Transverse colon (tissue), 4 donors: ENCODE measurements around the gene SYDE2. TPM values are rescaled to one million over a fixed set of nuclear protein-coding genes. Genes with fewer than 3 reads are reported as not detected.
"Not testable (repeated sequence)": the region's sequence is repeated elsewhere in the genome, so short reads cannot be mapped to it uniquely, and the experiment has no call there.

Experiments used
- DNase-seq: peaks from one replicate; pipeline ENCODE4 v3.0.0-alpha.2; 2019
- H3K27ac ChIP-seq, 4 donors: fragments of 200-600 bp; sonication (generic); 2 replicates each; pipeline ENCODE4 v1.5.1; 2016 to 2018; ENCODE audit warnings: inconsistent platforms in 4 of 4
- H3K27me3 ChIP-seq: fragments of 200-600 bp; sonication (generic); 2 replicates; pipeline ENCODE4 v1.5.1; 2017; ENCODE audit warnings: inconsistent platforms
- H3K36me3 ChIP-seq, 4 donors: fragments of 200-600 bp; sonication (generic); 2 replicates each; pipeline ENCODE4 v1.5.1; 2017 to 2019; ENCODE audit warnings: inconsistent platforms in 4 of 4
- H3K4me1 ChIP-seq, 4 donors: fragments of 200-600 bp; sonication (generic); 2 replicates each; pipeline ENCODE4 v1.5.1; 2017 to 2020; ENCODE audit warnings: inconsistent platforms in 4 of 4
- H3K4me3 ChIP-seq, 4 donors: fragments of 200-600 bp; sonication (generic); 1 replicate in 1 of 4; 2 replicates in 3 of 4; pipeline versions ENCODE4 v1.5.1 to v1.6.1; 2017 to 2019; ENCODE audit warnings: inconsistent platforms in 4 of 4
- H3K9me3 ChIP-seq, 2 donors: fragments of 200-600 bp; sonication (generic); 2 replicates each; pipeline ENCODE4 v1.5.1; 2017 to 2019; ENCODE audit warnings: inconsistent platforms in 2 of 2
- EP300 ChIP-seq: sonication (generic); formaldehyde crosslinking; IDR thresholded peaks from one replicate; pipeline ENCODE4 v1.6.1; 2017; ENCODE audit warnings: antibody characterized with exemption, low read depth
- POLR2A ChIP-seq: fragments of 450-650 bp; IDR thresholded peaks from one replicate; pipeline ENCODE4 v1.6.1; 2016; ENCODE audit warnings: antibody characterized with exemption, mild to moderate bottlenecking, moderate library complexity
- POLR2AphosphoS5 ChIP-seq, 3 donors: sonication (generic); formaldehyde crosslinking; IDR thresholded peaks; one replicate each; pipeline ENCODE4 v1.6.1; 2016; ENCODE audit warnings: antibody characterized with exemption in 3 of 3
- WGBS, 2 donors: methylation state at CpG; one replicate each; pipeline ENCODE4 v1.1.5; 2018; ENCODE audit warnings: low coverage in 1 of 2; 5-methylcytosine and 5-hydroxymethylcytosine counted together
- in situ Hi-C, 4 donors: fragments of 200-750 bp; cut with MboI; loops; one replicate each; pipeline versions ENCODE4 v1.15.0 to v1.15.1; 2017; ENCODE audit warnings: low sequenced_read_pairs in 3 of 4, low pct_ligation_motif_present in 1 of 4, low pct_unique_long_range_greater_than_20kb in 1 of 4
- intact Hi-C: fragments of 100-400 bp; cut with DNase I; formaldehyde crosslinking; loops from one replicate; pipeline ENCODE4 v1.15.1; 2023; ENCODE audit warnings: low total_unique reads
- total RNA-seq, 4 donors: library from RNA; depleted of rRNA; stranded (reverse); fragments of >200 nt; gene quantifications; one replicate each; pipeline ENCODE4 v1.1.0, GENCODE V29; 2016
- TF ChIP-seq, protein P1 (sequence below), 5 experiments: fragments of 200-600 bp in 3 of 5; fragments of 450-650 bp in 2 of 5; sonication (generic) in 3 of 5; IDR thresholded peaks; 1 replicate in 2 of 5; 2 replicates in 3 of 5; pipeline ENCODE4 v1.5.1; 2016 to 2017; ENCODE audit warnings: antibody characterized with exemption in 5 of 5, inconsistent platforms in 3 of 5, mild to moderate bottlenecking in 2 of 5, moderate library complexity in 1 of 5

The SYDE2 gene
- total RNA-seq, 4 donors from 2014 or later: 10.1 to 28.8 (median 15.4) TPM

DNA sequence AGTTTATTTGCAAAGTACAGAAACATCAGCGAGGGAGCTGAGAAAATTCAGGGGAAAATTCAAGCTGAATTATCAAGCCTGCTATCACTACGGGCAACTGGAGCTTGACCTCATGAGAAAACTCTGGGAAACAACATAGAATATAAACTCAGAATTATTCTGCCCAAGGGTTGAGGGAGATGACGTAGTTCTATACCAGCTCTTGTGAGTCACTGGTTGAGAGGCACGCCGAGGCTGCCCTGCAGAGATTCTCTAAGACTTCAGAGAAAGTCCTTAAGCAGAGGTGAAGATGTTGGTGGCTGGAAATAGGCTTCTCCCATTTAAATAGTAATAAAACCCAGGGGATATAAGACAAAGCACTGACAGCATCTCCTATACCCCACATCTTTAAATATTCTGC, 12.3 kb downstream of the SYDE2 start:
- no peaks in the 10 kb centered on the region for H3K27me3 ChIP-seq
- TF ChIP-seq POLR2A (no peak), POLR2AphosphoS5 (IDR thresholded peaks at IDR 0.05) (no peak), EP300 (no peak)
- TF ChIP-seq, protein P1, sequence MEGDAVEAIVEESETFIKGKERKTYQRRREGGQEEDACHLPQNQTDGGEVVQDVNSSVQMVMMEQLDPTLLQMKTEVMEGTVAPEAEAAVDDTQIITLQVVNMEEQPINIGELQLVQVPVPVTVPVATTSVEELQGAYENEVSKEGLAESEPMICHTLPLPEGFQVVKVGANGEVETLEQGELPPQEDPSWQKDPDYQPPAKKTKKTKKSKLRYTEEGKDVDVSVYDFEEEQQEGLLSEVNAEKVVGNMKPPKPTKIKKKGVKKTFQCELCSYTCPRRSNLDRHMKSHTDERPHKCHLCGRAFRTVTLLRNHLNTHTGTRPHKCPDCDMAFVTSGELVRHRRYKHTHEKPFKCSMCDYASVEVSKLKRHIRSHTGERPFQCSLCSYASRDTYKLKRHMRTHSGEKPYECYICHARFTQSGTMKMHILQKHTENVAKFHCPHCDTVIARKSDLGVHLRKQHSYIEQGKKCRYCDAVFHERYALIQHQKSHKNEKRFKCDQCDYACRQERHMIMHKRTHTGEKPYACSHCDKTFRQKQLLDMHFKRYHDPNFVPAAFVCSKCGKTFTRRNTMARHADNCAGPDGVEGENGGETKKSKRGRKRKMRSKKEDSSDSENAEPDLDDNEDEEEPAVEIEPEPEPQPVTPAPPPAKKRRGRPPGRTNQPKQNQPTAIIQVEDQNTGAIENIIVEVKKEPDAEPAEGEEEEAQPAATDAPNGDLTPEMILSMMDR (IDR thresholded peaks at IDR 0.05): no peak
- no peaks in the 10 kb centered on the region for H3K36me3 ChIP-seq
- WGBS, 2 donors: 80 to 82% methylated on average over 5 of the region's 5 CpGs
- H3K9me3 ChIP-seq: no peaks in the 10 kb centered on the region
- H3K4me3 ChIP-seq: no peak overlapping the region
- no peaks in the 10 kb centered on the region for H3K4me1 ChIP-seq
- in situ Hi-C loops (no loop called here), intact Hi-C loops (no loop called here)
- DNase-seq: no peak
- peak overlapping the region in 3 of 4 donors; percentile 9 to 27 (median 16) for H3K27ac ChIP-seq

DNA sequence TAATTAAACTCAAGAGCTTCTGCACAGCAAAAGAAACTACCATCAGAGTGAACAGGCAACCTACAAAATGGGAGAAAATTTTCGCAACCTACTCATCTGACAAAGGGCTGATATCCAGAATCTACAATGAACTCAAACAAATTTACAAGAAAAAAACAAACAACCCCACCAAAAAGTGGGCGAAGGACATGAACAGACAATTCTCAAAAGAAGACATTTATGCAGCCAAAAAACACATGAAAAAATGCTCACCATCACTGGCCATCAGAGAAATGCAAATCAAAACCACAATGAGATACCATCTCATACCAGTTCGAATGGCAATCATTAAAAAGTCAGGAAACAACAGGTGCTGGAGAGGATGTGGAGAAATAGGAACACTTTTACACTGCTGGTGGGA, 13.8 kb downstream of the SYDE2 start:
- H3K36me3 ChIP-seq, in situ Hi-C loops, DNase-seq, H3K27ac ChIP-seq, intact Hi-C loops, H3K4me1 ChIP-seq, H3K9me3 ChIP-seq, H3K4me3 ChIP-seq, H3K27me3 ChIP-seq: not testable (repeated sequence)
- WGBS, 2 donors: 100% methylated on average over 2 of the region's 3 CpGs; no CpG with 5 or more reads in 1 of the 2 donors

DNA sequence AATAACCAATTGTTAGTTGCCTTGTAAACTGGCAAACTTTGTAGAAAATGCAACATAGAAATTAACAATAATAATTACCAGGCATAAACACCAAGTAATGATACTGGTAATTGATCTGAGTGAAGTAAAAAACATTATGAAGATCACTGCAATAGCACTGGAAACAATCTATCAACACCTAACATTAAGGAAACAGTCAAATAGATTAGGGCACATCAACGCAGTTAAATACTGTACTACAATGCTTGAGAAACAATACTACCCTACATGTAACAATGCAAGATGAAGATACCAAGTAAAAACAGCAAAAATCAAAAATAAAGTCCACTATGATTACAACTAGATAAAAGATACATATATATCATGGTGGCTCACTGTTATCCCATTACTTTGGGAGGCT, 16.6 kb downstream of the SYDE2 start:
- Histone ChIP-seq H3K27ac (no peak overlapping the region), H3K4me1 (peaks cover 0 to 3% (median under 1%) of the 10 kb centered on the region in 4 donors), H3K27me3 (no peaks in the 10 kb centered on the region), H3K36me3 (no peaks in the 10 kb centered on the region), H3K9me3 (no peaks in the 10 kb centered on the region), H3K4me3 (no peak overlapping the region)
- intact Hi-C loops: no loop called here
- in situ Hi-C loops: no loop called here
- TF ChIP-seq EP300: no peak
- no peak for TF ChIP-seq POLR2A
- TF ChIP-seq, protein P1 (IDR thresholded peaks at IDR 0.05): no peak
- no peak for TF ChIP-seq POLR2AphosphoS5 (IDR thresholded peaks at IDR 0.05)
- no peak for DNase-seq
- 80 to 82% methylated on average over 1 of the region's 1 CpG for WGBS, 2 donors

DNA sequence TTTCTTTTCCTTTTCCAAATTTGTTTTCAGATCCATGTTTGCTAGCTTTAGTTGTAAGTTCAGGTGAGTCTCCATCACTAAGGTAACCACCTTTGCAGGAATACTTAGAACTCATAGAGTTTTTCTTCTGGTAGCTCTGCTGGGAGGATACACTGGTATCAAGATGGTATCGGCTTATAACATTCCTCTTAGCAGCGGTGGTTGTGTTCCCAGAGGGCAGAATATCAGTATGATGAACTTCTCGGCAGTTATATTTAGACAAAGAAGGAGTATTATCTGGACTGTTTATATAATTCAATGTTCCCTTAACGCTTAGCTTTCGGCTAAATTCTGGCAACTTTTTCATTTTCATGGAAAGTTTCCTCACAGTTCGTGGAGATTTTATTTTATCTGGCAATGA, 18.1 kb downstream of the SYDE2 start:
- WGBS, 2 donors: 67 to 77% methylated on average over 5 to 6 of the region's 6 CpGs
- peaks cover 0 to 7% (median 1%) of the 10 kb centered on the region in 4 donors for H3K4me1 ChIP-seq
- in situ Hi-C loops: no loop called here

More for the DNA sequence above, 18.1 kb downstream of the SYDE2 start:
- no peak for TF ChIP-seq POLR2A
- TF ChIP-seq EP300: no peak
- TF ChIP-seq, protein P1 (IDR thresholded peaks at IDR 0.05): no peak
- no peak for TF ChIP-seq POLR2AphosphoS5 (IDR thresholded peaks at IDR 0.05)
- Histone ChIP-seq H3K36me3 (no peaks in the 10 kb centered on the region), H3K9me3 (no peaks in the 10 kb centered on the region), H3K27me3 (no peaks in the 10 kb centered on the region), H3K27ac (peak overlapping the region in 2 of 4 donors; percentile 4 to 37), H3K4me3 (no peak overlapping the region)
- no peak for DNase-seq
- intact Hi-C loops: no loop called here
